ENCODE data around the gene PRPF6. TPM values are rescaled to one million over a fixed set of nuclear protein-coding genes. Genes with fewer than 3 reads are reported as not detected.

The PRPF6 gene
- total and polyA plus RNA-seq, 5 donors from 2014 or later, result 61.8 to 85.3 (median 77.0) TPM

GRCh38 chr20:63947638-63948456 is 33.1 kb upstream of the PRPF6 start:
- peaks cover 3% of the 10 kb centered on the region for H3K36me3 Mint-ChIP-seq
- H3K27ac ChIP-seq (ENCODE audit: insufficient read depth, low read length, poor library complexity, severe bottlenecking), result peak overlapping the region; percentile 85

GRCh38 chr20:63950701-63951397 is 30.1 kb upstream of the PRPF6 start:
- H3K27me3 ChIP-seq (ENCODE audit: control insufficient read depth, insufficient read depth, low read length), result no peaks in the 10 kb centered on the region
- Mint-ChIP-seq H3K36me3 (no peaks in the 10 kb centered on the region), H3K4me1 (peaks cover 0 to 63% (median 34%) of the 10 kb centered on the region in 4 donors), H3K4me3 (peak overlapping the region in 1 of 4 donors; percentile 19), H3K27ac (peak overlapping the region in 1 of 3 donors; percentile 36), H3K27me3 (no peaks in the 10 kb centered on the region), H3K9me3 (peaks cover 0 to 2% (median 0%) of the 10 kb centered on the region in 7 donors)
- peaks cover 5% of the 10 kb centered on the region for H3K36me3 ChIP-seq (ENCODE audit: control insufficient read depth, insufficient read depth, low read length)
- no peak for DNase-seq
- H3K27ac ChIP-seq (ENCODE audit: insufficient read depth, low read length, poor library complexity, severe bottlenecking), result no peak overlapping the region
- ATAC-seq (ENCODE audit: low read depth in 2 of 2), result no peak
- H3K4me1 ChIP-seq (ENCODE audit: control insufficient read depth, insufficient read depth, low read length, poor library complexity, severe bottlenecking), result peaks cover 51% of the 10 kb centered on the region
- H3K9me3 ChIP-seq (ENCODE audit: control insufficient read depth in 2 of 2, low read length in 2 of 2), result no peaks in the 10 kb centered on the region
- H3K4me3 ChIP-seq (ENCODE audit: low read depth, low read length), result no peak overlapping the region

More at GRCh38 chr20:63947638-63948456, 33.1 kb upstream of the PRPF6 start:
- peak; percentile 27 to 39 for ATAC-seq (ENCODE audit: low read depth in 2 of 2)
- Mint-ChIP-seq H3K9me3 (peaks cover 0 to 2% (median 0%) of the 10 kb centered on the region in 7 donors), H3K27ac (peak overlapping the region; percentile 95 to 96 (median 96)), H3K4me1 (peaks cover 0 to 49% (median 21%) of the 10 kb centered on the region in 4 donors), H3K4me3 (peak overlapping the region; percentile 88 to 97 (median 92)), H3K27me3 (no peaks in the 10 kb centered on the region)
- peak overlapping the region; percentile 55 for H3K4me3 ChIP-seq (ENCODE audit: low read depth, low read length)
- no peaks in the 10 kb centered on the region for H3K9me3 ChIP-seq (ENCODE audit: control insufficient read depth in 2 of 2, low read length in 2 of 2)
- peak in 2 of 3 donors; percentile 30 to 51 for DNase-seq
- H3K4me1 ChIP-seq (ENCODE audit: control insufficient read depth, insufficient read depth, low read length, poor library complexity, severe bottlenecking), result peaks cover 35% of the 10 kb centered on the region
- H3K36me3 ChIP-seq (ENCODE audit: control insufficient read depth, insufficient read depth, low read length), result peaks cover 25% of the 10 kb centered on the region
- no peaks in the 10 kb centered on the region for H3K27me3 ChIP-seq (ENCODE audit: control insufficient read depth, insufficient read depth, low read length)

DNA sequence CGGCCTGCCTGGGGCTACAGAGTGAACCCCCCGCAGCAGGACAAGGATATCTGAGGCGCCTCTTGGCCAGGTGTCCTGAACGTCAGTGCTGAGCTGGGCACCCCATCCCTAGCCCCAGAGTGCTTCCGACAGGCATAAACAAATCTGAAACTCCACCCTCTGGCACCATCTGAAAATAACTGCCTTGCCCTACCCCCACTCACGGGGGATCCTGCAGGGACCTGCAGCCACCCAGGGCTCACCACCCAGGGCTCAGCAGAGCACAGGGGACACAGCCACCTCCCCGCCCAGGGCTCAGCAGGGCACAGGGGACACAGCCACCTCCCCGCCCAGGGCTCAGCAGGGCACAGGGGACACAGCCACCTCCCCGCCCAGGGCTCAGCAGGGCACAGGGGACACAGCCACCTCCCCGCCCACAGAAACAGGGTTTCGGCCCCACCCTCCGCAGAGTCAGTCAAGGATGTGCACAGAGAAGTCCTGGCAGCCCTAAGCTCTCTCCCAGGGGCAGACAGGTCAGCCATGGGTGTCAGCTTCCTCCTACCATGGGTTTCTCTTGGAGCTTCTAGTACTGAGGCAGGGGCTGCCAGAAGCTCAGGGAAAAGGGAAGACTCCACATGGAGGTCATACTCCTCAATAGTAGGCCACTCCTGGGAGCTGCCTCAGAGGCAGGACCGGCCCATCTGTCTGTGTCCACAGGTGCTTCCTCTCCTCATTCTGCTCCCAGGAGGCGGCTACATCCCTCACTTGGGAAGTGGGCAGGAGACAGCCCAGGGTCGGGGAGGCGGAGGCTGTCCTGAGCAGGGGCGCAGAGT is 29.3 kb upstream of the PRPF6 start:
- no peaks in the 10 kb centered on the region for H3K27me3 Mint-ChIP-seq
- peaks cover 53% of the 10 kb centered on the region for H3K4me1 ChIP-seq (ENCODE audit: control insufficient read depth, insufficient read depth, low read length, poor library complexity, severe bottlenecking)
- no peak overlapping the region for H3K4me3 ChIP-seq (ENCODE audit: low read depth, low read length)
- peak overlapping the region in 1 of 3 donors; percentile 36 for H3K27ac Mint-ChIP-seq
- peaks cover 0 to 63% (median 34%) of the 10 kb centered on the region in 4 donors for H3K4me1 Mint-ChIP-seq
- H3K4me3 Mint-ChIP-seq, result peak overlapping the region in 1 of 4 donors; percentile 19
- H3K36me3 Mint-ChIP-seq, result no peaks in the 10 kb centered on the region
- no peaks in the 10 kb centered on the region for H3K27me3 ChIP-seq (ENCODE audit: control insufficient read depth, insufficient read depth, low read length)
- H3K9me3 ChIP-seq (ENCODE audit: control insufficient read depth in 2 of 2, low read length in 2 of 2), result no peaks in the 10 kb centered on the region
- ATAC-seq (ENCODE audit: low read depth in 2 of 2) (no peak), DNase-seq (no peak)
- peaks cover 0 to 2% (median 0%) of the 10 kb centered on the region in 7 donors for H3K9me3 Mint-ChIP-seq
- no peaks in the 10 kb centered on the region for H3K36me3 ChIP-seq (ENCODE audit: control insufficient read depth, insufficient read depth, low read length)
- H3K27ac ChIP-seq (ENCODE audit: insufficient read depth, low read length, poor library complexity, severe bottlenecking), result no peak overlapping the region

DNA sequence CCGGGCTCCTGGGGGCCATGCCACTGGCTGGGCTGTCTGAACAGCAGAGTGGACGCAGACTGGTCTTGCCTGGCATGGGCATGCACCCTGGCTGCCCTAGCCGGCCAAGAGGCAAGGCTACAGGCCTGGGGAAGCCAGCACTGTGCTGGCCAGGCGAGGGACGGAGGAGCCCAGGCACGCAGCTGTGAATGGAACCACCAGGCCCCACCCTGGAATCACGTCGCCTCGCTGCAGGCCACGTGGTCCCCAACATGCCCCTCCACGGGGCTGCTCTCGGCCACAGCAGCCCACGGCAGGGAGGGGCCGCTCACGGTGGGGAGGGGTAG is 28.8 kb upstream of the PRPF6 start:
- no peak overlapping the region for H3K27ac ChIP-seq (ENCODE audit: insufficient read depth, low read length, poor library complexity, severe bottlenecking)
- no peaks in the 10 kb centered on the region for H3K9me3 ChIP-seq (ENCODE audit: control insufficient read depth in 2 of 2, low read length in 2 of 2)
- H3K4me3 Mint-ChIP-seq, result no peak overlapping the region
- no peak overlapping the region for H3K4me3 ChIP-seq (ENCODE audit: low read depth, low read length)
- peaks cover 0 to 2% (median 0%) of the 10 kb centered on the region in 7 donors for H3K9me3 Mint-ChIP-seq
- no peak overlapping the region for H3K27ac Mint-ChIP-seq
- DNase-seq (no peak), ATAC-seq (ENCODE audit: low read depth in 2 of 2) (no peak)
- no peaks in the 10 kb centered on the region for H3K36me3 Mint-ChIP-seq
- no peaks in the 10 kb centered on the region for H3K27me3 Mint-ChIP-seq
- H3K27me3 ChIP-seq (ENCODE audit: control insufficient read depth, insufficient read depth, low read length), result no peaks in the 10 kb centered on the region
- no peaks in the 10 kb centered on the region for H3K36me3 ChIP-seq (ENCODE audit: control insufficient read depth, insufficient read depth, low read length)
- peaks cover 56% of the 10 kb centered on the region for H3K4me1 ChIP-seq (ENCODE audit: control insufficient read depth, insufficient read depth, low read length, poor library complexity, severe bottlenecking)
- peaks cover 0 to 61% (median 31%) of the 10 kb centered on the region in 4 donors for H3K4me1 Mint-ChIP-seq

GRCh38 chr20:63952769-63953168 is 28.2 kb upstream of the PRPF6 start:
- Histone ChIP-seq H3K9me3 (ENCODE audit: control insufficient read depth in 2 of 2, low read length in 2 of 2) (no peaks in the 10 kb centered on the region), H3K36me3 (ENCODE audit: control insufficient read depth, insufficient read depth, low read length) (no peaks in the 10 kb centered on the region), H3K27me3 (ENCODE audit: control insufficient read depth, insufficient read depth, low read length) (no peaks in the 10 kb centered on the region), H3K4me3 (ENCODE audit: low read depth, low read length) (no peak overlapping the region), H3K27ac (ENCODE audit: insufficient read depth, low read length, poor library complexity, severe bottlenecking) (no peak overlapping the region), H3K4me1 (ENCODE audit: control insufficient read depth, insufficient read depth, low read length, poor library complexity, severe bottlenecking) (peaks cover 56% of the 10 kb centered on the region)
- Mint-ChIP-seq H3K9me3 (peaks cover 0 to 2% (median 0%) of the 10 kb centered on the region in 7 donors), H3K27me3 (no peaks in the 10 kb centered on the region), H3K27ac (peak overlapping the region in 2 of 3 donors; percentile 63 to 67), H3K36me3 (no peaks in the 10 kb centered on the region), H3K4me3 (peak overlapping the region in 3 of 4 donors; percentile 36 to 89 (median 81)), H3K4me1 (peaks cover 0 to 60% (median 28%) of the 10 kb centered on the region in 4 donors)
- ATAC-seq (ENCODE audit: low read depth in 2 of 2), result no peak
- no peak for DNase-seq

DNA sequence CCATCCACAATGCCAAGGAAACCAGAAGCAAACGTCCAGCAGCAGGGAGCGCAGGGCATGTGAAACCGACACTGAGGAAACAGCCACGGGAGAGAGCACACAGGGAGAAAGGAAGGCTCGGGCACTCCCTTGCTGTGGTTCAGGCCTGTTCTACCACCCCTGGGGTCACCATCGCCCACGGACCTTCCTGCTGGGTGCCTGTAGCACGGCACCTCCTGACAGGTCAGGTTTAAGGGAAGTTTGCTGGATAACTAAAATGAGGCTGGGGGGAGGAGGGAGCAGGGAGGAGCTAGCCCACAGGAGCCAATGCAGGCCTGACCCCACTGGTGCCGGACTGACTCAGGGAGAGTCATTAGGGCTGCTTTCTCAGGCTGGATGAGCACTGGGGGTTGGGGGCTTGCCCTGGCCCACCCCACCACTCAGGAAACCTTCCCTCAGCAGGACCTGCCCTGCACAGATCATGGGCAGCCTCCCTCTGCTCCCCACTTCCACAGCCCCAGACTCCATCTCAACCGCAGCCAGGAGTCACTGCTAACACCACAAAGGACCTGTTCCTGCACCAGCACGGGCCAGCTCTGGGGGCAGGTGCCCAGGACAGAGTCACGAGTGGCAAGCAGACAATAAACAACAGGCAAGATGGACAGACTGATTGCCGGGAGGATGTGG is 27.0 kb upstream of the PRPF6 start:
- ATAC-seq (ENCODE audit: low read depth in 2 of 2) (no peak), DNase-seq (no peak)
- Histone ChIP-seq H3K27ac (ENCODE audit: insufficient read depth, low read length, poor library complexity, severe bottlenecking) (no peak overlapping the region), H3K4me1 (ENCODE audit: control insufficient read depth, insufficient read depth, low read length, poor library complexity, severe bottlenecking) (peaks cover 49% of the 10 kb centered on the region), H3K27me3 (ENCODE audit: control insufficient read depth, insufficient read depth, low read length) (no peaks in the 10 kb centered on the region), H3K4me3 (ENCODE audit: low read depth, low read length) (no peak overlapping the region), H3K9me3 (ENCODE audit: control insufficient read depth in 2 of 2, low read length in 2 of 2) (no peaks in the 10 kb centered on the region), H3K36me3 (ENCODE audit: control insufficient read depth, insufficient read depth, low read length) (no peaks in the 10 kb centered on the region)
- Mint-ChIP-seq H3K9me3 (no peaks in the 10 kb centered on the region), H3K27ac (peak overlapping the region in 2 of 3 donors; percentile 35 to 79), H3K4me3 (peak overlapping the region; percentile 69 to 89 (median 76)), H3K4me1 (peaks cover 0 to 51% (median 18%) of the 10 kb centered on the region in 4 donors), H3K36me3 (no peaks in the 10 kb centered on the region), H3K27me3 (no peaks in the 10 kb centered on the region)

All from CD4-positive, CD25-positive, alpha-beta regulatory T cell (primary cell).